PC-9 (cell line): ENCODE results near the gene YY1. TPM values are rescaled to one million over a fixed set of nuclear protein-coding genes. Genes with fewer than 3 reads are reported as not detected.
"Not testable (repeated sequence)": the region's sequence is repeated elsewhere in the genome, so short reads cannot be mapped to it uniquely, and the experiment has no call there.

Experiments
- BruUV-seq: library from RNA; stranded (reverse); fragments of 400-500 nt; replicated peaks from 2 replicates; lab custom pipeline; 2021; lab: Mats Ljungman, UMichigan
- CTCF ChIA-PET: fragments of 300-600 bp; sonication (Branson Sonifier 250); formaldehyde crosslinking; loops from one replicate; lab custom pipeline; 2022; ENCODE audit warnings: antibody characterized with exemption; lab: Charles Lee
- POLR2A ChIA-PET: fragments of 300-600 bp; sonication (Branson Sonifier 250); formaldehyde crosslinking; loops from one replicate; lab custom pipeline; 2022; ENCODE audit warnings: antibody characterized with exemption; ENCODE audit not compliant: unreplicated experiment; lab: Charles Lee
- DNase-seq, 2 experiments: peaks; one replicate each; pipeline versions ENCODE4 v3.0.0 to v3.0.0-alpha.2; 2015 to 2022; ENCODE audit warnings: mixed read lengths in 1 of 2
- H2AFZ ChIP-seq: fragments of 200-600 bp; sonication (generic); 2 replicates; pipeline ENCODE4 v1.8.1; 2017; ENCODE audit warnings: antibody characterized with exemption
- H3F3A ChIP-seq: fragments of 200-600 bp; sonication (generic); 2 replicates; pipeline ENCODE4 v1.8.1; 2017; ENCODE audit warnings: antibody characterized with exemption, mild to moderate bottlenecking, low read depth; ENCODE audit not compliant: insufficient read depth
- H3K27ac ChIP-seq: fragments of 200-600 bp; sonication (generic); 2 replicates; pipeline ENCODE4 v1.6.1; 2016; ENCODE audit warnings: mixed run types
- H3K27me3 ChIP-seq: fragments of 200-600 bp; sonication (generic); 2 replicates; pipeline ENCODE4 v1.6.1; 2016; ENCODE audit warnings: low read depth, mixed run types; ENCODE audit not compliant: insufficient read depth
- H3K36me3 ChIP-seq: fragments of 200-600 bp; sonication (generic); 2 replicates; pipeline ENCODE4 v1.6.1; 2016; ENCODE audit warnings: low read depth, mixed run types
- H3K4me1 ChIP-seq: fragments of 200-600 bp; sonication (generic); replicated peaks from 2 replicates; pipeline ENCODE4 v1.6.1; 2016; ENCODE audit warnings: mixed run types; ENCODE audit not compliant: insufficient read depth
- H3K4me2 ChIP-seq: fragments of 200-600 bp; sonication (generic); 2 replicates; pipeline ENCODE4 v1.6.1; 2017; ENCODE audit warnings: mixed run types
- H3K4me3 ChIP-seq: fragments of 200-600 bp; sonication (generic); 2 replicates; pipeline ENCODE4 v1.6.1; 2016; ENCODE audit warnings: mixed run types
- H3K79me2 ChIP-seq: fragments of 200-600 bp; sonication (generic); 2 replicates; pipeline ENCODE4 v1.6.1; 2017; ENCODE audit warnings: low read depth, mixed run types
- H3K9me2 ChIP-seq: fragments of 200-600 bp; sonication (generic); 2 replicates; pipeline ENCODE4 v1.8.1; 2017; ENCODE audit warnings: mild to moderate bottlenecking; ENCODE audit not compliant: insufficient read depth
- H3K9me3 ChIP-seq: fragments of 200-600 bp; sonication (generic); 2 replicates; pipeline ENCODE4 v1.8.1; 2016; ENCODE audit warnings: low read depth; ENCODE audit not compliant: insufficient read depth
- H4K20me1 ChIP-seq: fragments of 200-600 bp; sonication (generic); 2 replicates; pipeline ENCODE4 v1.8.1; 2017; ENCODE audit not compliant: insufficient read depth
- EZH2 ChIP-seq: fragments of 200-600 bp; sonication (generic); IDR thresholded peaks from 2 replicates; pipeline ENCODE4 v1.8.0; 2017; ENCODE audit warnings: antibody characterized with exemption, low read depth
- intact Hi-C: fragments of 100-400 bp; cut with micrococcal nuclease; formaldehyde crosslinking; loops from one replicate; pipeline ENCODE4 v1.10.0; 2022; ENCODE audit not compliant: unreplicated experiment
- total RNA-seq: library from RNA; stranded (reverse); gene quantifications from 2 replicates; pipeline ENCODE4 v1.2.3, GENCODE V29; 2021
- TF ChIP-seq, protein P1 (sequence below): fragments of 200-600 bp; sonication (generic); conservative IDR thresholded peaks from 2 replicates; pipeline ENCODE4 v1.6.1; 2017; ENCODE audit warnings: mixed run types, antibody characterized with exemption, mild to moderate bottlenecking, moderate library complexity

YY1 gene
- total RNA-seq, 1 experiment from 2014 or later: 32.3 TPM

DNA sequence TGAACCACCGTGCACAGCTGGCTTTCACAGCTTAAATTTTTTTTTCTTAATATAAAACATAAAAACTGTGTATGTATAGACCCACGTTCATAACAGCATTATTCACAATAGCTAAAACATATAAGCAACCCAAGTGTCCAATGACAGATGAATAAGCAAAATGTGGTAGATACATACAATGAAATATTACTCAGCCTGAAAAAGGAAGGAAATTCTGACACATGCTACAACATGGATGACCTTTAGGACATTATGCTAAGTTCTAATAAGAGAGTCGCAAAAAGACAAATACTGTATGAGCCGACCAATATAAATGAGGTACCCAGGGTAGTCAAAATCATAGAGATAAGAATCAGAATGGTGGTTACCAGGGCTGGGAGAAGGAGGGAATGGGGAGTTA, 13.8 kb upstream of the YY1 start:
- CTCF ChIA-PET: no interaction called here
- no peaks in the 10 kb centered on the region for H3K79me2 ChIP-seq
- no peak overlapping the region for H3K4me3 ChIP-seq
- BruUV-seq: no TSS peak
- H3K9me3 ChIP-seq: no peaks in the 10 kb centered on the region
- no peaks in the 10 kb centered on the region for H3F3A ChIP-seq
- intact Hi-C loops: no loop called here
- H3K4me1 ChIP-seq: no peaks in the 10 kb centered on the region
- DNase-seq: no peak
- no peaks in the 10 kb centered on the region for H3K36me3 ChIP-seq
- no peak overlapping the region for H3K27ac ChIP-seq
- H3K27me3 ChIP-seq: no peaks in the 10 kb centered on the region
- H2AFZ ChIP-seq: no peak overlapping the region
- POLR2A ChIA-PET: no interaction called here
- H4K20me1 ChIP-seq: no peaks in the 10 kb centered on the region
- H3K4me2 ChIP-seq: no peak overlapping the region
- H3K9me2 ChIP-seq: no peaks in the 10 kb centered on the region
- TF ChIP-seq, protein P1, sequence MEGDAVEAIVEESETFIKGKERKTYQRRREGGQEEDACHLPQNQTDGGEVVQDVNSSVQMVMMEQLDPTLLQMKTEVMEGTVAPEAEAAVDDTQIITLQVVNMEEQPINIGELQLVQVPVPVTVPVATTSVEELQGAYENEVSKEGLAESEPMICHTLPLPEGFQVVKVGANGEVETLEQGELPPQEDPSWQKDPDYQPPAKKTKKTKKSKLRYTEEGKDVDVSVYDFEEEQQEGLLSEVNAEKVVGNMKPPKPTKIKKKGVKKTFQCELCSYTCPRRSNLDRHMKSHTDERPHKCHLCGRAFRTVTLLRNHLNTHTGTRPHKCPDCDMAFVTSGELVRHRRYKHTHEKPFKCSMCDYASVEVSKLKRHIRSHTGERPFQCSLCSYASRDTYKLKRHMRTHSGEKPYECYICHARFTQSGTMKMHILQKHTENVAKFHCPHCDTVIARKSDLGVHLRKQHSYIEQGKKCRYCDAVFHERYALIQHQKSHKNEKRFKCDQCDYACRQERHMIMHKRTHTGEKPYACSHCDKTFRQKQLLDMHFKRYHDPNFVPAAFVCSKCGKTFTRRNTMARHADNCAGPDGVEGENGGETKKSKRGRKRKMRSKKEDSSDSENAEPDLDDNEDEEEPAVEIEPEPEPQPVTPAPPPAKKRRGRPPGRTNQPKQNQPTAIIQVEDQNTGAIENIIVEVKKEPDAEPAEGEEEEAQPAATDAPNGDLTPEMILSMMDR: no peak

DNA sequence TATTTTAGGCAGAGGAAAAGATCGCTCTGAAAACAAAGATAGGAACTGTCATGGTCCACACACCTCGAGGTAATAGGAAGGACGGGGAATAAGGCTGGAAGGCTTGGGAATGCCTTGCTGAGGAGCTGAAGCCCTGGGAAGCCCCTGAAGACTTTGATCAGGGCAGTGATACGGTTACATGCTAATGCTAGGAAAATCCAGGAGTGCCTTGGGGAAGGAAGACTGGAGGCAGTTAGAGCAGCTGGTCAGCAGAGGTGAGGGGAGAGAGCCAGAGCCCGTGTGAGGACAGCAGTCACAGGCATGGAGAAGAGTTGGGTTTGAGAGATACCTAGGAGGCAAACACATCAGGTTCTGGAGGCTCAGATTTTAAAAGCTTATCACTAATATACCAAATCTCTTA, 8.6 kb upstream of the YY1 start:
- ChIA-PET POLR2A (no interaction called here), CTCF (interaction anchor here (0.6 kb wide), 1 partner anchor 11 kb away, joined by 3 read pairs; no protein-coding TSS in a partner anchor)
- H3K27me3 ChIP-seq: no peaks in the 10 kb centered on the region
- no peaks in the 10 kb centered on the region for H3K36me3 ChIP-seq
- H3K79me2 ChIP-seq: peaks cover 24% of the 10 kb centered on the region
- H4K20me1 ChIP-seq: no peaks in the 10 kb centered on the region; the same call in 1 of the 2 replicates
- no peak overlapping the region for H3K4me3 ChIP-seq
- H3F3A ChIP-seq: no peaks in the 10 kb centered on the region
- DNase-seq: no peak
- H3K4me2 ChIP-seq: no peak overlapping the region
- TF ChIP-seq EZH2: no peak
- TF ChIP-seq, protein P1: no peak
- no peaks in the 10 kb centered on the region for H3K9me3 ChIP-seq
- BruUV-seq: no TSS peak
- no peaks in the 10 kb centered on the region for H3K4me1 ChIP-seq
- no peak overlapping the region for H3K27ac ChIP-seq
- H2AFZ ChIP-seq: no peak overlapping the region
- H3K9me2 ChIP-seq: no peaks in the 10 kb centered on the region
- intact Hi-C loops: no loop called here

- Histone ChIP-seq H3F3A (no peaks in the 10 kb centered on the region), H3K79me2 (peaks cover 56% of the 10 kb centered on the region), H3K4me1 (peaks cover 13% of the 10 kb centered on the region), H3K9me2 (no peaks in the 10 kb centered on the region), H3K36me3 (no peaks in the 10 kb centered on the region), H2AFZ (no peak overlapping the region), H3K9me3 (no peaks in the 10 kb centered on the region), H3K4me2 (no peak overlapping the region), H3K4me3 (no peak overlapping the region), H4K20me1 (peaks cover 11% of the 10 kb centered on the region), H3K27me3 (no peaks in the 10 kb centered on the region), H3K27ac (no peak overlapping the region)
- DNase-seq: no peak
- POLR2A ChIA-PET: no interaction called here
- intact Hi-C loops: no loop called here
- BruUV-seq: no TSS peak
- CTCF ChIA-PET: no interaction called here
- no peak for TF ChIP-seq EZH2
- TF ChIP-seq, protein P1: no peak
Measured at GRCh38 chr14:100234511-100234910, 4.4 kb upstream of the YY1 start.

GRCh38 chr14:100236271-100236818, 2.6 kb upstream of the YY1 start:
- CTCF ChIA-PET, H3K9me3 ChIP-seq, H3K27ac ChIP-seq, intact Hi-C loops, H3K36me3 ChIP-seq, BruUV-seq, H3F3A ChIP-seq, H3K27me3 ChIP-seq, DNase-seq, POLR2A ChIA-PET, H3K9me2 ChIP-seq, H2AFZ ChIP-seq: not testable (repeated sequence)
- Histone ChIP-seq H3K4me2 (peak overlapping the region; percentile 97), H3K4me3 (peak overlapping the region; percentile 75; the same call in 1 of the 2 replicates), H4K20me1 (peaks cover 21% of the 10 kb centered on the region), H3K4me1 (peaks cover 13% of the 10 kb centered on the region), H3K79me2 (peaks cover 69% of the 10 kb centered on the region)
